WERI-Rb-1 (cell line): Measurements from ENCODE around the gene ADGRV1.

Experiments used
- DNase-seq: peaks from one replicate; pipeline ENCODE4 v3.0.0-alpha.2; 2020
- H3K27ac ChIP-seq: fragments of 250-450 bp; sonication (Bioruptor Pico); 2 replicates; pipeline ENCODE4 v1.5.1; 2020; ENCODE audit warnings: mild to moderate bottlenecking, moderate library complexity
- H3K27me3 ChIP-seq: fragments of 250-450 bp; sonication (Bioruptor Pico); 2 replicates; pipeline ENCODE4 v1.5.1; 2021; ENCODE audit warnings: mild to moderate bottlenecking, low read depth, moderate library complexity; ENCODE audit not compliant: insufficient read depth, severe bottlenecking
- H3K36me3 ChIP-seq: fragments of 250-450 bp; sonication (Bioruptor Pico); 2 replicates; pipeline ENCODE4 v1.5.1; 2020; ENCODE audit warnings: mild to moderate bottlenecking, moderate library complexity
- H3K4me3 ChIP-seq: 2 replicates; pipeline ENCODE4 v1.5.1; 2011; ENCODE audit warnings: low read depth, mild to moderate bottlenecking, control low read depth, low read length
- H3K9me3 ChIP-seq: fragments of 250-450 bp; sonication (Bioruptor Pico); 2 replicates; pipeline ENCODE4 v1.5.1; 2021; ENCODE audit warnings: mild to moderate bottlenecking, moderate library complexity; ENCODE audit not compliant: severe bottlenecking
- CTCF ChIP-seq: IDR thresholded peaks from 2 replicates; pipeline ENCODE4 v1.5.1; 2011; ENCODE audit warnings: low read depth, mild to moderate bottlenecking, control low read depth, inconsistent platforms, low read length

ADGRV1 gene

DNA sequence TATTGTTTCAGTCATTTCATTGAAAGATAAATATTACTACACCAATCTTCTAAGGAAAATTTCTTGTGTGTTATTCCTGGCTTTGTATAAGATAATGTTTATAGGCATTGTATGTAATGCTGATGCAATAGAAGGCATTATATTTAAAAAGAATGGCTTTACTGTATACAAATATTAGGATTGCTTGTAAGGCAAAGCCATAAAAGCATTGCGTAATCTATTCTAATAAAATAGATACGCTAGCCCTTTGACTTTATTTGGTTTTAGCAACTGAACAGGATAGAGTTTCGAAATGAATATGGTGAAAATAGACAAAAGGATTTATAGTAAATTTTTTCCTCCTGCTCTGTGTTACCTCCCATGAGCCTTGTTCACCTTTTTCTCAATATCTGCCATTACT, 23.7 kb upstream of the ADGRV1 start:
- TF ChIP-seq CTCF: no peak
- Histone ChIP-seq H3K27ac (no peak overlapping the region), H3K27me3 (no peaks in the 10 kb centered on the region), H3K4me3 (no peak overlapping the region), H3K9me3 (no peaks in the 10 kb centered on the region), H3K36me3 (no peaks in the 10 kb centered on the region)
- no peak for DNase-seq

DNA sequence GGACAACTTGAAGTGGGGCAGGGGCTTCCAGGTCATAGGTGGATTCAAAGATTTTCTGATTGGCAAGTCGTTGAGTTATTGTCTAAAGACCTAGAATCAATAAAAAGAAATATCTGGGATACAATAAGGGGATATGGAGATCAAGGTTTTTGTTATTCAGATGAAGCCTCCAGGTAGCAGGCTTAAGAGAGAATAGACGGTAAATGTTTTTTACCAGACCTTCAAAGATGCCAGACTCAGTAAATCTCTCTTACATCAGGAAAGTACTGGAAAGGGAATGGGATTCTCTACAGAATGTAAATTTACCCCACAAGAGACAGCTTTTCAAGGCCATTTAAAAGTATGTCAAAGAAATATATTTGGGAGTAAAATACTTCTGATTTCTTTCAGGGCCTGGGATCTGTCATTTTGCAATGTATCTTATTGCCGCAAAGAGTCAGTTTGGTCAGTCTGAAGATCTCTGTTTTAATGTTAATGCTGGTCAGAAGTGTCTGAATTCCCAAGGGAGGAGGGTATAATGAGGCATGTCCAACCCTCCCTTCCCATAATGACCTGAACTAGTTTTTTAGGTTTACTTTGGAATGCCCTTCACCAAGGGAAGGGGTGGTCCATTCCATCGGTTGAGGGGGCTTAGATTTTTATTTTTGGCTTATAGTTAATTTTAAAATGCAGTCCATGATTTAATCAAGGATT, 15.6 kb upstream of the ADGRV1 start:
- no peaks in the 10 kb centered on the region for H3K9me3 ChIP-seq
- H3K4me3 ChIP-seq: no peak overlapping the region
- no peaks in the 10 kb centered on the region for H3K36me3 ChIP-seq
- H3K27me3 ChIP-seq: no peaks in the 10 kb centered on the region
- TF ChIP-seq CTCF: no peak
- DNase-seq: no peak
- no peak overlapping the region for H3K27ac ChIP-seq

GRCh38 chr5:90545511-90545910, 13.1 kb upstream of the ADGRV1 start:
- H3K27me3 ChIP-seq: no peaks in the 10 kb centered on the region
- H3K9me3 ChIP-seq: no peaks in the 10 kb centered on the region
- H3K4me3 ChIP-seq: no peak overlapping the region
- H3K36me3 ChIP-seq: no peaks in the 10 kb centered on the region
- H3K27ac ChIP-seq: no peak overlapping the region
- no peak for TF ChIP-seq CTCF
- no peak for DNase-seq

GRCh38 chr5:90546216-90546837, 12.3 kb upstream of the ADGRV1 start:
- no peak for DNase-seq
- H3K36me3 ChIP-seq: no peaks in the 10 kb centered on the region
- no peak for TF ChIP-seq CTCF
- H3K27me3 ChIP-seq: no peaks in the 10 kb centered on the region
- no peaks in the 10 kb centered on the region for H3K9me3 ChIP-seq
- no peak overlapping the region for H3K27ac ChIP-seq
- no peak overlapping the region for H3K4me3 ChIP-seq

- no peak for DNase-seq
- Histone ChIP-seq H3K27me3 (no peaks in the 10 kb centered on the region), H3K27ac (no peak overlapping the region), H3K4me3 (no peak overlapping the region), H3K36me3 (no peaks in the 10 kb centered on the region), H3K9me3 (no peaks in the 10 kb centered on the region)
- TF ChIP-seq CTCF: no peak
Measured at GRCh38 chr5:90547072-90547536, 11.5 kb upstream of the ADGRV1 start.
